Smooth muscle cell (in vitro differentiated cells): ENCODE data around the gene ULK4. TPM values are rescaled to one million over a fixed set of nuclear protein-coding genes. Genes with fewer than 3 reads are reported as not detected.

Source experiments
- DNase-seq: peaks from one replicate; lab custom pipeline; 2025; ENCODE audit not compliant: unreplicated experiment; lab: John Stamatoyannopoulos, UW
- H2AFZ ChIP-seq: fragments of 200-600 bp; sonication (generic); 2 replicates; pipeline ENCODE4 v1.6.0; 2016; ENCODE audit warnings: antibody characterized with exemption, low read depth, mild to moderate bottlenecking
- H3F3A ChIP-seq: fragments of 200-600 bp; sonication (generic); 2 replicates; pipeline ENCODE4 v1.6.0; 2017; ENCODE audit warnings: antibody characterized with exemption, low read depth
- H3K27ac ChIP-seq: fragments of 200-600 bp; sonication (generic); 2 replicates; pipeline ENCODE4 v1.5.1; 2016; ENCODE audit warnings: low read depth, mild to moderate bottlenecking
- H3K27me3 ChIP-seq: fragments of 200-600 bp; sonication (generic); 2 replicates; pipeline ENCODE4 v1.6.1; 2016; ENCODE audit warnings: low read depth, mild to moderate bottlenecking
- H3K36me3 ChIP-seq: fragments of 200-600 bp; sonication (generic); 2 replicates; pipeline ENCODE4 v1.5.1; 2016; ENCODE audit warnings: low read depth
- H3K4me1 ChIP-seq: fragments of 200-600 bp; sonication (generic); 2 replicates; pipeline ENCODE4 v1.5.1; 2016; ENCODE audit warnings: low read depth
- H3K4me2 ChIP-seq: fragments of 200-600 bp; sonication (generic); 2 replicates; pipeline ENCODE4 v1.6.0; 2016; ENCODE audit warnings: mild to moderate bottlenecking
- H3K4me3 ChIP-seq: fragments of 200-600 bp; sonication (generic); 2 replicates; pipeline ENCODE4 v1.5.1; 2016; ENCODE audit warnings: mild to moderate bottlenecking
- H3K79me2 ChIP-seq: fragments of 200-600 bp; sonication (generic); 2 replicates; pipeline ENCODE4 v1.6.0; 2016; ENCODE audit warnings: low read depth, mild to moderate bottlenecking
- H3K9ac ChIP-seq: fragments of 200-600 bp; sonication (generic); 2 replicates; pipeline ENCODE4 v1.6.0; 2016; ENCODE audit warnings: low read depth
- H3K9me3 ChIP-seq: fragments of 200-600 bp; sonication (generic); replicated peaks from 2 replicates; pipeline ENCODE4 v1.5.1; 2016; ENCODE audit warnings: low read depth
- H4K20me1 ChIP-seq: fragments of 200-600 bp; sonication (generic); 2 replicates; pipeline ENCODE4 v1.6.0; 2016; ENCODE audit warnings: low read depth
- CTCF ChIP-seq: fragments of 200-600 bp; sonication (generic); IDR thresholded peaks from 2 replicates; pipeline ENCODE4 v1.5.1; 2017; ENCODE audit warnings: borderline replicate concordance, mild to moderate bottlenecking, antibody characterized with exemption; ENCODE audit not compliant: insufficient read depth, poor library complexity, severe bottlenecking
- WGBS: methylation state at CpG from one replicate; pipeline ENCODE4 v1.1.7; 2016; ENCODE audit warnings: low lambda C conversion rate; 5-methylcytosine and 5-hydroxymethylcytosine counted together
- polyA plus RNA-seq: library from polyadenylated mRNA; unstranded; fragments of >200 nt; fragmentation: Nextera tagmentation; extraction: Ambion mirVana; gene quantifications from 2 replicates; pipeline ENCODE4 v1.2.1, GENCODE V29; 2016
- total RNA-seq: library from RNA; depleted of rRNA; stranded (reverse); fragments of >200 nt; gene quantifications from 2 replicates; pipeline ENCODE4 v1.2.3, GENCODE V29; 2014

The ULK4 gene
- total and polyA plus RNA-seq, 2 experiments from 2014 or later: 4.3 to 14.2 TPM

- H2AFZ ChIP-seq: no peak overlapping the region
- H3K27me3 ChIP-seq: no peaks in the 10 kb centered on the region
- H3K9me3 ChIP-seq: no peaks in the 10 kb centered on the region
- no peak overlapping the region for H3K27ac ChIP-seq
- TF ChIP-seq CTCF: no peak
- H3K79me2 ChIP-seq: no peaks in the 10 kb centered on the region
- DNase-seq: no peak
- WGBS: 92% methylated on average over 5 of the region's 5 CpGs
- no peak overlapping the region for H3K4me2 ChIP-seq
- no peaks in the 10 kb centered on the region for H3F3A ChIP-seq
- no peaks in the 10 kb centered on the region for H3K36me3 ChIP-seq
- H3K9ac ChIP-seq: no peak overlapping the region
- H4K20me1 ChIP-seq: no peaks in the 10 kb centered on the region
- no peak overlapping the region for H3K4me3 ChIP-seq
- no peaks in the 10 kb centered on the region for H3K4me1 ChIP-seq
Measured at GRCh38 chr3:41526995-41527573, 434.8 kb downstream of the ULK4 start.

- H2AFZ ChIP-seq: no peak overlapping the region
- H3K36me3 ChIP-seq: no peaks in the 10 kb centered on the region
- no peak for TF ChIP-seq CTCF
- DNase-seq: no peak
- no peak overlapping the region for H3K4me2 ChIP-seq
- no peak overlapping the region for H3K27ac ChIP-seq
- H3K9ac ChIP-seq: no peak overlapping the region
- no peaks in the 10 kb centered on the region for H3K79me2 ChIP-seq
- no peaks in the 10 kb centered on the region for H3K4me1 ChIP-seq
- H3K9me3 ChIP-seq: no peaks in the 10 kb centered on the region
- 93% methylated on average over 6 of the region's 6 CpGs for WGBS
- H3K27me3 ChIP-seq: no peaks in the 10 kb centered on the region
- no peaks in the 10 kb centered on the region for H3F3A ChIP-seq
- no peak overlapping the region for H3K4me3 ChIP-seq
- H4K20me1 ChIP-seq: no peaks in the 10 kb centered on the region
Measured at GRCh38 chr3:41525303-41526064, 436.4 kb downstream of the ULK4 start.

GRCh38 chr3:41523897-41524296 is 438.0 kb downstream of the ULK4 start:
- no peak overlapping the region for H3K4me2 ChIP-seq
- WGBS: 94% methylated on average over 1 of the region's 1 CpG
- H3K4me3 ChIP-seq: no peak overlapping the region
- no peak for TF ChIP-seq CTCF
- no peaks in the 10 kb centered on the region for H4K20me1 ChIP-seq
- no peaks in the 10 kb centered on the region for H3K4me1 ChIP-seq
- no peak overlapping the region for H3K9ac ChIP-seq
- no peak overlapping the region for H2AFZ ChIP-seq
- H3K27me3 ChIP-seq: no peaks in the 10 kb centered on the region
- DNase-seq: no peak
- H3K79me2 ChIP-seq: no peaks in the 10 kb centered on the region
- no peak overlapping the region for H3K27ac ChIP-seq
- H3K36me3 ChIP-seq: no peaks in the 10 kb centered on the region
- no peaks in the 10 kb centered on the region for H3F3A ChIP-seq
- no peaks in the 10 kb centered on the region for H3K9me3 ChIP-seq

GRCh38 chr3:41522612-41523011 is 439.3 kb downstream of the ULK4 start:
- no peak for DNase-seq
- TF ChIP-seq CTCF: no peak
- Histone ChIP-seq H3K27me3 (no peaks in the 10 kb centered on the region), H3K36me3 (no peaks in the 10 kb centered on the region), H3K4me3 (no peak overlapping the region), H4K20me1 (no peaks in the 10 kb centered on the region), H2AFZ (no peak overlapping the region), H3K79me2 (no peaks in the 10 kb centered on the region), H3K9me3 (no peaks in the 10 kb centered on the region), H3K4me1 (no peaks in the 10 kb centered on the region), H3K4me2 (no peak overlapping the region), H3K27ac (no peak overlapping the region), H3F3A (no peaks in the 10 kb centered on the region), H3K9ac (no peak overlapping the region)
- 95% methylated on average over 2 of the region's 2 CpGs for WGBS
